ENCODE measurements around the gene PNPLA8.

DNA sequence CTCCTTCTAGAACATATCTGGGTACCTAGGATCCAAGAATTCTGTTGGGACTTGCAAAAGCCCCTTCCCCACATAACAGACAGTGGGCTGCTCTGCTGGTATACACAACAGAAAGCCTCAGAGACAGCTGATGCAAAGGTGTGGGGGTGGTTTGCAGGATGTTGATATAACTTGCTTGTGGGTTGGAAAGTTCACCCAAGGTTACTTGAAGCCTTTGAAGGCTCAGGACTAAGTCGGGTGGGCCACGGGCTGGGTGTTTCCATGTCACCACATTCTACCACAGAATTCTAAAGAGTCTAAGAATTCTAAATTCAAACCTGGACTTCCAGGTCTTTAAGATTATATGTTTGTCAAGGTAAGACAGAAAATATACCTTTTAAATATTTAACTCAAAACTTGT lies 62.3 kb downstream of the PNPLA8 start:
- TF ChIP-seq, protein P1, sequence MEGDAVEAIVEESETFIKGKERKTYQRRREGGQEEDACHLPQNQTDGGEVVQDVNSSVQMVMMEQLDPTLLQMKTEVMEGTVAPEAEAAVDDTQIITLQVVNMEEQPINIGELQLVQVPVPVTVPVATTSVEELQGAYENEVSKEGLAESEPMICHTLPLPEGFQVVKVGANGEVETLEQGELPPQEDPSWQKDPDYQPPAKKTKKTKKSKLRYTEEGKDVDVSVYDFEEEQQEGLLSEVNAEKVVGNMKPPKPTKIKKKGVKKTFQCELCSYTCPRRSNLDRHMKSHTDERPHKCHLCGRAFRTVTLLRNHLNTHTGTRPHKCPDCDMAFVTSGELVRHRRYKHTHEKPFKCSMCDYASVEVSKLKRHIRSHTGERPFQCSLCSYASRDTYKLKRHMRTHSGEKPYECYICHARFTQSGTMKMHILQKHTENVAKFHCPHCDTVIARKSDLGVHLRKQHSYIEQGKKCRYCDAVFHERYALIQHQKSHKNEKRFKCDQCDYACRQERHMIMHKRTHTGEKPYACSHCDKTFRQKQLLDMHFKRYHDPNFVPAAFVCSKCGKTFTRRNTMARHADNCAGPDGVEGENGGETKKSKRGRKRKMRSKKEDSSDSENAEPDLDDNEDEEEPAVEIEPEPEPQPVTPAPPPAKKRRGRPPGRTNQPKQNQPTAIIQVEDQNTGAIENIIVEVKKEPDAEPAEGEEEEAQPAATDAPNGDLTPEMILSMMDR (IDR thresholded peaks at IDR 0.05) = no peak
- TF ChIP-seq EZH2 (IDR thresholded peaks at IDR 0.05; ENCODE audit: borderline replicate concordance, insufficient read depth, low read depth, low read length, poor library complexity, severe bottlenecking) = no peak

All from B cell (primary cell).